Activated naive CD4-positive, alpha-beta T cell treated with anti-CD3 and anti-CD28 coated beads, Interleukin-2, amount 50 U/mL, for 24 hours (primary cell): Measurements from ENCODE around the gene ELL.

Experiments used
- H3K27ac Mint-ChIP-seq: one replicate; pipeline ENCODE4 v1.8.0; 2021; ENCODE audit warnings: mild to moderate bottlenecking, mixed read lengths
- H3K27me3 Mint-ChIP-seq: one replicate; pipeline ENCODE4 v1.8.0; 2021; ENCODE audit warnings: mixed read lengths
- H3K36me3 Mint-ChIP-seq: one replicate; pipeline ENCODE4 v1.8.0; 2021; ENCODE audit warnings: mixed read lengths
- H3K4me1 Mint-ChIP-seq: one replicate; pipeline ENCODE4 v1.8.0; 2021; ENCODE audit warnings: mixed read lengths
- H3K4me3 Mint-ChIP-seq: one replicate; pipeline ENCODE4 v1.8.0; 2021; ENCODE audit warnings: mild to moderate bottlenecking, mixed read lengths
- H3K9me3 Mint-ChIP-seq: one replicate; pipeline ENCODE4 v1.8.0; 2021; ENCODE audit warnings: mixed read lengths

ELL gene

GRCh38 chr19:18502246-18502637, 19.6 kb downstream of the ELL start:
- Mint-ChIP-seq H3K9me3 (no peaks in the 10 kb centered on the region), H3K4me3 (no peak overlapping the region), H3K4me1 (peaks cover 73% of the 10 kb centered on the region), H3K27me3 (no peaks in the 10 kb centered on the region), H3K27ac (no peak overlapping the region), H3K36me3 (no peaks in the 10 kb centered on the region)

DNA sequence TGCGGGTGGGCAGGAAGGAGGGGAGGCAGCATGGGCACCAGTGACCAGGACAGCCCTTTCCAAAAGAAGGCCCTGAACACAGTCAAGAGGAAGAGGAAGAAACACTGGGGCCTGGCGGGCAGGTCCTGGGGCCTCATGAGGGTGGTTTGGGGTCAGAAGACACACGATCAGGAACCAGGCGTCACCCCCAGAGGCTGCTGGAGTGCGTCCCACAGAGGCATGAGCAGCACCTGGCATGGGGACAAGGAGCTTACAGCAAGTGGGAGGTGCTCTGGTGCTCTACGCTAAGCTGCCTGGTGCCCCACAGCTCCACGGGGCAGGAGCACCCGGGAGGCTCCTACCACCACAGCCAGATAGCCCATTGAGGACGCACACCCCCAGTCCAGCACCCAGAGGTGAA, 20.0 kb downstream of the ELL start:
- Mint-ChIP-seq H3K27me3 (no peaks in the 10 kb centered on the region), H3K27ac (no peak overlapping the region)

DNA sequence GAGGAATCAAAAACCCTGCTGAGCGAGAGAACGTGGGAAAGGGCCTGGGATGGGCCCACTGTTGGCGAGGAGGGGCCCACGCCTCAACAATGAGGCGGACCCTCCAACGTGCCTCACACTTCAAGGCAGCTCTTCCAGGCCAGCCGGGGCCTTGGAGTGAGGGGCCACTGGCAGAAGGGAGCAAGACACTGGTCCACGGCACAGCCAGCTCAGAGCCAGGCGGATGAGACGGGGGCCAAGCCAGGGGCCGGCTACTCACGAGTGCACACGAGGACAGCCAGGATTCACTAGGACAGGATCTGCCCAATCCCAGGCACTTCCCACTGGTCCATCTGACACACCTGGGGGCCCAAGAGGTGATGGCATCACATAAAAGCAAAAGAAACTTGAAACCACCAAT, 20.5 kb downstream of the ELL start:
- no peak overlapping the region for H3K27ac Mint-ChIP-seq
- H3K4me3 Mint-ChIP-seq, result no peak overlapping the region
- peaks cover 74% of the 10 kb centered on the region for H3K4me1 Mint-ChIP-seq
- H3K27me3 Mint-ChIP-seq, result no peaks in the 10 kb centered on the region
- no peaks in the 10 kb centered on the region for H3K9me3 Mint-ChIP-seq
- H3K36me3 Mint-ChIP-seq, result no peaks in the 10 kb centered on the region

More for the DNA sequence above, 20.0 kb downstream of the ELL start:
- H3K9me3 Mint-ChIP-seq, result no peaks in the 10 kb centered on the region
- peaks cover 73% of the 10 kb centered on the region for H3K4me1 Mint-ChIP-seq
- no peak overlapping the region for H3K4me3 Mint-ChIP-seq
- H3K36me3 Mint-ChIP-seq, result no peaks in the 10 kb centered on the region

DNA sequence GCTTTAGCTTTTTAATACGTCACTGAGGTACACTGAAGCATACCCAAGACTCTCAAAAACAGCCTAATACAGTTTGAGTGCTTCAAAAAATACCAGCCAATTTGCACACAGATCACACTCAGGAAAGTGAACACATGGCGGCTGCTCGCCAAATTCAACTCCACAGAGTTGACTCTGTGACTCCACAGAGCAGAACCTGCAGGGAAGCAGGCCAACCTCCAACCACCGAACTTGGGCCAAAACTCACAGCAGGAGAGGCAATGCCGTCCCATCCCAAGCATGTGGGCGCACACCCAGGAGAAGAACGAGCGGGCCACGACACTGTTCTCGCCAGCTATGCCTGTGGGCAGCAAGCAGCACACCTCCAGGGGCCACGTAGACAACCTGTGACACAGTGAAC, 21.1 kb downstream of the ELL start:
- Mint-ChIP-seq H3K27ac (peak overlapping the region; percentile 6), H3K4me3 (no peak overlapping the region), H3K9me3 (no peaks in the 10 kb centered on the region), H3K4me1 (peaks cover 80% of the 10 kb centered on the region), H3K27me3 (no peaks in the 10 kb centered on the region), H3K36me3 (no peaks in the 10 kb centered on the region)

- Mint-ChIP-seq H3K4me3 (no peak overlapping the region), H3K27me3 (no peaks in the 10 kb centered on the region)
Observed at GRCh38 chr19:18500376-18500775, 21.5 kb downstream of the ELL start.

DNA sequence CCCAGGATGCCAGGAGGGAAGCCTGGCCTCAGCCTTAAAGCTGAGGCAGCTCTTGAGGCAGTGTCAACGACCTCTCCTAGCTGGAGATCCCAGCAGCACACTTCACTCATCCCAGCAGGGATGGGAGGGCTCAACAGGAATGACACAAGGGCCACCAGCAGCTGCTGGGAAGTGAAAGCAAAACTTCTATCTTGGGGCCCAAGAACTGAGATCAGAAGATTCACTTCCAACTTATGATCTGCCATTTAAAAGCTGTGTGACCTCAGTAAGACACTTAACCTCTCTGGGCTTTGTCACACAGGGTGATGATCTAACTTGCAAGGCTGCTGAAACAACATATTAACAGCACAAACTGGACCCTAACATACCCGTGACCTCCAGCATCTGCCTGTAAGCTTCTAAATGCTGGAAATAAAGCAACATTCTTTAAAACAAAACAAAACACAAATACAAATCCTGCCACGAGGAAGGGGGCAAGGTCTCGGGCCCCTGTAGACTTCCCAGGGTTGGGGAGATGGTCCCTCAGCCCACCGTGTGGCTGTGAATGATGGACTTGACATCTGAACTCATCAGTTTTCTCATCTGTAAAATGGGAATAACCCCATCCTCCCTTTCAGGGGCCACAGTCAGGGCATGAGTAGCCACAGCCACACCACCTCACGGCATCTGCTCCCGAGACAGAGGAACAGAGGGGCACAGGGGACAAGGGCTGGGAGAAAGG, 22.7 kb downstream of the ELL start:
- no peaks in the 10 kb centered on the region for H3K9me3 Mint-ChIP-seq
- no peak overlapping the region for H3K4me3 Mint-ChIP-seq
- peaks cover 80% of the 10 kb centered on the region for H3K4me1 Mint-ChIP-seq

More at GRCh38 chr19:18500376-18500775, 21.5 kb downstream of the ELL start:
- Mint-ChIP-seq H3K9me3 (no peaks in the 10 kb centered on the region), H3K27ac (no peak overlapping the region), H3K36me3 (no peaks in the 10 kb centered on the region), H3K4me1 (peaks cover 80% of the 10 kb centered on the region)

GRCh38 chr19:18496980-18497256, 25.0 kb downstream of the ELL start:
- H3K4me3 Mint-ChIP-seq, result no peak overlapping the region
- no peaks in the 10 kb centered on the region for H3K9me3 Mint-ChIP-seq
- H3K27ac Mint-ChIP-seq, result peak overlapping the region; percentile 30
- no peaks in the 10 kb centered on the region for H3K36me3 Mint-ChIP-seq
- H3K4me1 Mint-ChIP-seq, result peaks cover 74% of the 10 kb centered on the region
- H3K27me3 Mint-ChIP-seq, result no peaks in the 10 kb centered on the region

More for the DNA sequence above, 22.7 kb downstream of the ELL start:
- Mint-ChIP-seq H3K36me3 (no peaks in the 10 kb centered on the region), H3K27ac (peak overlapping the region; percentile 46), H3K27me3 (no peaks in the 10 kb centered on the region)

DNA sequence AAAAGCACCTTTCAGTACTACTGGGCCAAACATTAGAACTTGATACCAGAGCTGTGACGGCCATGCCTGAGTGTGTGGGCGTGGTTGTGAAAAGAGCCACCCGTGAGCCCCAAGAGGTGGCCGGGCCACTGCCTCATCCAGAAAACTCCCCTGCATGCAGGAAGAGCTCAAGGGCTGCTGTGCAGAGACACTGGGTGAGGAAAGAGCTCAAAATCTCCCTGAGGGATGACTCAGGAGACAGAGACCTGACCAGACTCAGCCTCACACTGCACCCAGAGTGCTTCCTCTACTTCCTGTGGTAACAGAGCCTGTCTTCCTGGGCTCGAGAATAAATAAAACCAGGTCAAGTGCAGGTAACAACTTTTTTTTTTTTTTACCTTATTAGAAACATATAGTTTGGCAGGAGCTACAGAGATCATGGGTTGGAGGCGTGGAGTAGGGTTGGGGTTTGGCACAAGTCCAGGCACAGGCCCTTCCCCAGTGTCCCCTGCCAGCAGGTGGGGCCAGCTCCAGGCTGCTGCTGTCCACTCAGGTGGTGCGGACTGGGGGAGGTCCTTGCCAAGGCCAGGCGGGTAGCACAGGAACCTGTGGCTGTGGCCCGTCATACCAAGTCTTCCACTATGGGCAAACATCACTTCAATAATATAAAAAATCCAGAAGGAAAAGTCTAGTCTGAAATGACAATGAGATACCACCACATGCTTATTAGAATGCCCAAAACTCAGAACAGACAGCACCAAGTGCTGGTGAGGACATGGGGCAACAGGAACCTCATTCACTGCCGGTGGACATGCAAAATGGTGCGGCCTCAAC, 25.5 kb downstream of the ELL start:
- Mint-ChIP-seq H3K27me3 (no peaks in the 10 kb centered on the region), H3K27ac (peak overlapping the region; percentile 59), H3K4me1 (peaks cover 71% of the 10 kb centered on the region), H3K36me3 (no peaks in the 10 kb centered on the region), H3K4me3 (peak overlapping the region; percentile 67), H3K9me3 (no peaks in the 10 kb centered on the region)

DNA sequence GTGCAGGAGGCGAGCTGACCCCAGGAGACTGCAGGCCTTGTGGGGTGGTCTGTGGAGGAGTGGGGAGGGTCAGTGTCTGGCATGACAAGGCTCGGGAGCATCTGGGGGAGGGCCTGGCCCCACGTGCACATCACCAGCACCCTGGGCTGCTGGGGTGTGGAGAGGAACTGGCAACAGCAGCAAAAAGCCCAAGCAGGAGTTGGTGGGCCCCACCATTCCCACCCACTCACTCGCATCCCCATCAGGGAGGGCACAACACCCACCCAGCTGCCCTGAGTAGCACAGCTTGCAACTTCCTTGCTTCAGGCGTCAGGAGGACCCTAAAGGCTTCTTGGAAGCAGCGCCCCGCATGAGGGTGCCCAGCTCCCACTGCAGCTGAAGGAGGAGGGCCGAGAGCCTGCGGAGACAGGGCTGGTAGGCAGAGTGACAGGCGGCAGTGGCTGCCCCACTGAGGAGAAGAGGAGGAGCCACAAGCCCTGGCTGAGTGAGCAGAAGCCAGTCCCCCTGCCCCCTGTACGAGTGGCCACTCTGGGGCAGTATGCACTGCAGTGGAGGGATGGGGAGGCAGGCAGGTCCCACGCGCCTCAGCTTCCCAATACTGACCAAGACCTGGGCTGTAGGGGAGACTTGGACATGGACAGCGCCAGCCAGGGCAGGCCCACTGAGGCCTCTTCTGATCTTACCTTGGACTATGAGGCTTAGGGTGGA, 26.5 kb downstream of the ELL start:
- Mint-ChIP-seq H3K27me3 (no peaks in the 10 kb centered on the region), H3K4me3 (peak overlapping the region; percentile 67), H3K36me3 (no peaks in the 10 kb centered on the region), H3K4me1 (peaks cover 66% of the 10 kb centered on the region), H3K27ac (no peak overlapping the region), H3K9me3 (no peaks in the 10 kb centered on the region)

- no peaks in the 10 kb centered on the region for H3K36me3 Mint-ChIP-seq
- no peaks in the 10 kb centered on the region for H3K27me3 Mint-ChIP-seq
- no peak overlapping the region for H3K4me3 Mint-ChIP-seq
- no peaks in the 10 kb centered on the region for H3K9me3 Mint-ChIP-seq
- H3K4me1 Mint-ChIP-seq, result peaks cover 68% of the 10 kb centered on the region
- no peak overlapping the region for H3K27ac Mint-ChIP-seq
Observed at GRCh38 chr19:18494267-18494607, 27.6 kb downstream of the ELL start.

DNA sequence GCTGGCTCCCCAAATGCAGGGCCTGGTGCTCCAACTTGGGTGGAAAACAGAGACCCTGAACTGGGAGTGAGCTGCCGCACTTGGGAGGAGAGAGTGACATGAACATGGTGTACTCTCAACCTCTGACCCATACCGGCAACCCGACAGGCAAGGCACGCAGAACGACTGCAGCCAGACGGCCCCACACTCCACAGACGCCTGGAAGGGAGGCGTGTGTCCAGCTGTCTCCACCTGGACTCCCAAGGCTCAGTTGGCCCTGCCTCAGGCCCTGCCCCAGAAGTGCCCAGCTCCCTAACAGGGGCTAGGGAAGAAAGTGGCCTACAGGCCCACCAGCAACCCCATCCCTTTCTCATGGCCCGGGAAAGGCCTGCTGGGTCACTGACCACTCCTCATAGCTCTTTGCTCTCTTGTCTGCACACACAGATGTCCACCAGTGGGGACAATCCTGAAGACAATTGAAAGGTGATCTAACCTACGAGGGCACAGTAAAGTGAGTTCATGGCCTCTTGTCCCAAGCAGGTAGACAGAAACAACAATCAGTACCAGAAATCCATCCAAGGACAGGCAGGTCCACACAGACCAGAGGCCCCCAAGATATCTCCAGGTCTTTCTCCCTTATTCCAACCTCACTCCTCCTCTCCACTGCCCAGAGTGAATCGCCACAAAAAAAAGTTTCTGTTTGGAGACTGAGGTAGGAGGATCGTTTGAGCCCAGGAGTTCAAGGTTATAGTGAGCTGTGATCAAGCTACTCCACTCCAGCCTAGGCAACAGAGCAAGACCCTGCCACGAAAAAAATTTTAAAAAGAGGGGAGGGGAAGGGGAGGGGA, 28.2 kb downstream of the ELL start:
- no peak overlapping the region for H3K4me3 Mint-ChIP-seq
- H3K9me3 Mint-ChIP-seq, result no peaks in the 10 kb centered on the region
- peaks cover 63% of the 10 kb centered on the region for H3K4me1 Mint-ChIP-seq
- H3K27me3 Mint-ChIP-seq, result no peaks in the 10 kb centered on the region
- peak overlapping the region; percentile 30 for H3K27ac Mint-ChIP-seq
- no peaks in the 10 kb centered on the region for H3K36me3 Mint-ChIP-seq

- H3K9me3 Mint-ChIP-seq, result no peaks in the 10 kb centered on the region
- H3K27me3 Mint-ChIP-seq, result no peaks in the 10 kb centered on the region
- H3K27ac Mint-ChIP-seq, result no peak overlapping the region
- H3K4me1 Mint-ChIP-seq, result peaks cover 66% of the 10 kb centered on the region
- no peaks in the 10 kb centered on the region for H3K36me3 Mint-ChIP-seq
- H3K4me3 Mint-ChIP-seq, result no peak overlapping the region
Observed at GRCh38 chr19:18491995-18492953, 29.6 kb downstream of the ELL start.

- Mint-ChIP-seq H3K27ac (no peak overlapping the region), H3K4me1 (peaks cover 61% of the 10 kb centered on the region), H3K4me3 (no peak overlapping the region), H3K9me3 (no peaks in the 10 kb centered on the region), H3K27me3 (no peaks in the 10 kb centered on the region), H3K36me3 (no peaks in the 10 kb centered on the region)
Observed at GRCh38 chr19:18490728-18491127, 31.1 kb downstream of the ELL start.

- peaks cover 56% of the 10 kb centered on the region for H3K4me1 Mint-ChIP-seq
- no peaks in the 10 kb centered on the region for H3K9me3 Mint-ChIP-seq
- no peaks in the 10 kb centered on the region for H3K36me3 Mint-ChIP-seq
- no peaks in the 10 kb centered on the region for H3K27me3 Mint-ChIP-seq
- H3K4me3 Mint-ChIP-seq, result no peak overlapping the region
- no peak overlapping the region for H3K27ac Mint-ChIP-seq
Observed at GRCh38 chr19:18489627-18490184, 32.2 kb downstream of the ELL start.
